Putamen (tissue), 1 donor: ENCODE results near the gene GPX4.
A peak's percentile ranks its signal among the peaks of the same experiment; 100 is the strongest.

ENCODE experiments used
- DNase-seq: peaks from one replicate; pipeline ENCODE4 v3.0.0-alpha.2; 2016; ENCODE audit warnings: low spot score

Gene GPX4

GRCh38 chr19:1084024-1084868 lies 19.5 kb upstream of the GPX4 start:
- DNase-seq: no peak

DNA sequence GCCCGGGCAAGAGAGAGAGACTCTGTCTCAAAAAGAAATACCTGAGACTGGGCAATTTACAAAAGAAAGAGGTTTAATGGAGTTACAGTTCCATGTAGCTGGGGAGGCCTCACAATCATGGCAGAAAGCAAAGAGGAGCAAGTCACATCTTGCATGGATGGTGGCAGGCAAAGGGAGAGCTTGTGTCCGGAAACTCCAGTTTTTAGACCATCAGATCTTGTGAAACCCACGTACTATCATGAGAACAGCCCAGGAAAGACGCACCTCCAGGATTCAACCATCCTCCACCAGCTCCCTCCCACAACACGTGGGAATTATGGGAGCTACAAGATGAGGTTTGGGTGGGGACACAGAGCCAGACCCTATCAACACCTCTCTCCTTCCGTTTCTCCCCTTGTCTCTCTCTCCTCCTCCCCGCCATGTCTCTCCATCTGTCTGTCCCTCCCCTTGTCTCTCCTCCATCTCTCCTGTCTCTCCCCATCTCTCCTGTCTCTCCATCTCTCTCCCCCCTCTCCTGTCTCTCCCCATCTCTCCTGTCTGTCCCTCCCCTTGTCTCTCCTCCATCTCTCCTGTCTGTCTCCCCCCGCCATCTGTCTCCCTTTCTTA lies 18.6 kb upstream of the GPX4 start:
- DNase-seq: no peak

- DNase-seq: no peak
Measured at GRCh38 chr19:1085676-1086442, 17.9 kb upstream of the GPX4 start.

DNA sequence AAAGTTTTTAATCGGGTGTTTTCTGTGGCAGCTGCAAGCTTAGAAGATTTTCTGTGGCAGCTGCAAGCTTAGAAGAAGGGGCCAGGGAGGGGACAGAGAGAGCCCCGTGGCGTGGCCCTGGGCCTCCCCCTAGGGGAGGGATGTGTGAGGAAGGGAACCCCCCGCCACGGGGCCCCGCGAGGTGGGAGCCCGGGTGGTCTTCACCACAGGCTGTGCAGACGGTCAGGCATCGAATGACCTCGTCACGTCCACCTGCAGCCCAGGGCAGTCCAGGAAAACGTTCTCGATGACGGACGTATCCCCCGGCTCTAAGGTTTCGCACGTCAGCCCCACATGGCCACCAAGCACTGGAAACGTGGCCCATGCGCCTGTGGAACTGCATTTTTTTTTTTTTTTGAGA lies 17.2 kb upstream of the GPX4 start:
- DNase-seq: no peak

DNA sequence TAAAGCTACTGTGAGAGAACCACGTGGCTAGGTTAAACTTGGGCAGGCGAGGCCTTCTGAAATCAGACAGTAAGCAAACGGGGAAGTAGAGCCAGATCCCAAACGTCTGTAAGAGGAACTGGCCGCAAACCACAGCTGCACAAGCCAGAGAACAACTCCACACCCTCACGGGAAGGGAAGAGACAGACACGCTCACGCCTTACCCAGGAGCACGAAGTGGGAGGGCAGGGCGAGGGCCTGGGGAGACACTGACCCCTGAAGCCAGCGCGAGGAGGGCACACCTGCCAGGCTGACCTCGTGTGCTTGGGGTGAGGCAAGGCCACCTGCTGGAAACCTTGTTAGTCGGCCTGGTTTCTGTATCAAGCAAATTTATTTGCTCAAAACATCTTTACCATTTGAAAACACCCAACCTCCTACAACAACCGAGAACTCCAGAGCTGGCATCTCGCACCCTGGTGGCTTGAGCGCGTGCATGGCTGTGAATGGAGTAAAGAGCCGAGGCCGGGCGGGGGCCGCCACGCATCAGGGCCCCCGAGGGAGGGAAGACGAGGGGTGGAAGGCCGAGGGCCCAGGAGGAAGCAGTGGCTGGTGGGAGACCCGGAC lies 15.9 kb upstream of the GPX4 start:
- DNase-seq: peak; percentile 37

DNA sequence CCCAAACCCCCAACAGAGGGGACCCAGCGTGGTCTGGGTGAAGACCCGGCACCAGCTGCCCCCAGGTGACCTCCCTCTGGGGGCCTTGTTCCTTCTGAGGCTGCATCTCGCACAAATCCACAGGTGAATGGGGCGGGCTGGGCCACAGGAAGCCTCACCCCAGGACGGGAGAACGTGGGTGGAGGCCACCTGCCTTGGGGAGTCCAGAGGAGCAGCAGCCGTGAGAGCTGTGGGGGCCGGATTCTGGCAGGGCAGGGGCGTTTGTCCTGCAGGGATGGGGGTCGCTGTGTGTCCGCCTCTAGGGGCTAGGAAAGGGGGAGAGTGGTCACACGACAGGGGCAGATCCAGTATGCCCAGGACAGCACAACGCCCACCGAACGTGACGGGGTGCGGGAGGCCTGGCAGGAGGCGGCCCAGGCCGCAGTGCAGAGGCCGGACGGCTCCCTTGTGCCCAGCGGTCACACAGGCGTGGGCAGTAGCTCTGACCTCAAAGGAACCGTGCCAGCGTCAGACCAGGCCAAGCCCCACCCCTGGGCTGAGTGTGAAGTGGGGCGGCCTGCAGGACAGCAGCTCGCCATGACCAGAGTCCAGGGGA lies 15.3 kb upstream of the GPX4 start:
- DNase-seq: no peak

DNA sequence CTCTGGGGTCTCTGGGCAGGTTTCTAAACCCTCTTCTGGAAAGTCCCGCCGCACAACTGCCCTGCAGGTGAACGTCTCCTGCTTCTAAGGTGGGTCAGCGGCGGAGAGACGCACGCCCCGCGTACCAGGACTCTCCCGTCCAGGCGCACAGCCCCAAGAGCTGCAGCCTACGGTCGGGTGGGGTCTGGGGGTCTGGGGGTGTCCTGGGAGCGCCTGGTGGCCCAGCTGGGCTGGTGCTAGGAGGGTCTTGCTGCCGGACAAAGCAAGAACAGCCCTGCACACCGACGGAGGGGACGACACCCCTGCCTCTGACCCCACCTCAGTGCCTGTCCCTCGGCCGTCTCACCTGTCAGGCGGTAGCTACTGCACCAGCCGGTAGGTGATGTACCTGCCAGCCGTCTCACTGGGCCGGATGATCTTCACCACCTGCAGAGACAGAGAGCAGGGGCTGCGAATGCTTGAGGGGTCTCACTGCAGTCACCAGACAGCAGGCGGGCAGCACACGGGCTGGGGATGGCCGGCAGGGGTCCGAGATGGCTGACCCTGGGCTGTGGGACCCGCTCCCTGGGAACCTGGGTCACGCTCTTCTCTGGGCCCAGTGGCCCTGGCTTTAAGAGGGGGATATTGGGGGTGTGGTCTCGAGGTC lies 14.5 kb upstream of the GPX4 start:
- no peak for DNase-seq

DNA sequence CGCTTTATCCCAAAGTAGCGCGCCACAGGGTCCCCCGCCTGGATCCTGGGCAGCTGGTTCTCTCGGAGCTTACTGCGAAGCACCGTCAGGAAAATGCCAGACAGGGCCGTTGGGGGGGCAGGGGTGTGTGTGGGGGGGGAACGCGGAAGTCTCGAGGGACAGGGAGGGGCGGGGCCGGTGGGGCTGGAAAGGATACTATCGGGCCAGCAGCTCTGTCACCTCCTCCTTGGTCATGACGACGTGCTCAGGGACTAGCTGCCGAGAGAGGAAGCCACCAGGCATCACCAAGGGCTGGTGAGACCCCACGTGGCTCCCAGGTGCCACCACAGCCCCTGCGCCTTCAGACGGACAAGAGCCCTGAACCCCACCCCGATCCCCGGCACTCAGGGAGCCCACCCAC lies 13.9 kb upstream of the GPX4 start:
- no peak for DNase-seq

- DNase-seq: no peak
Measured at GRCh38 chr19:1090731-1091543, 12.9 kb upstream of the GPX4 start.

- no peak for DNase-seq
Measured at GRCh38 chr19:1091544-1092175, 12.1 kb upstream of the GPX4 start.

GRCh38 chr19:1093330-1093729 lies 10.5 kb upstream of the GPX4 start:
- no peak for DNase-seq

- DNase-seq: no peak
Measured at GRCh38 chr19:1093811-1094553, 9.8 kb upstream of the GPX4 start.

- no peak for DNase-seq
Measured at GRCh38 chr19:1094655-1094977, 9.2 kb upstream of the GPX4 start.

GRCh38 chr19:1094978-1095701 lies 8.7 kb upstream of the GPX4 start, which contains the start of gene POLR2E:
Gene POLR2E (minus strand): TSS chr19:1095375. CDS start chr19:1095315, 60 bp downstream.
- DNase-seq: peak; percentile 99

GRCh38 chr19:1097810-1098176 lies 6.0 kb upstream of the GPX4 start:
- DNase-seq: no peak

DNA sequence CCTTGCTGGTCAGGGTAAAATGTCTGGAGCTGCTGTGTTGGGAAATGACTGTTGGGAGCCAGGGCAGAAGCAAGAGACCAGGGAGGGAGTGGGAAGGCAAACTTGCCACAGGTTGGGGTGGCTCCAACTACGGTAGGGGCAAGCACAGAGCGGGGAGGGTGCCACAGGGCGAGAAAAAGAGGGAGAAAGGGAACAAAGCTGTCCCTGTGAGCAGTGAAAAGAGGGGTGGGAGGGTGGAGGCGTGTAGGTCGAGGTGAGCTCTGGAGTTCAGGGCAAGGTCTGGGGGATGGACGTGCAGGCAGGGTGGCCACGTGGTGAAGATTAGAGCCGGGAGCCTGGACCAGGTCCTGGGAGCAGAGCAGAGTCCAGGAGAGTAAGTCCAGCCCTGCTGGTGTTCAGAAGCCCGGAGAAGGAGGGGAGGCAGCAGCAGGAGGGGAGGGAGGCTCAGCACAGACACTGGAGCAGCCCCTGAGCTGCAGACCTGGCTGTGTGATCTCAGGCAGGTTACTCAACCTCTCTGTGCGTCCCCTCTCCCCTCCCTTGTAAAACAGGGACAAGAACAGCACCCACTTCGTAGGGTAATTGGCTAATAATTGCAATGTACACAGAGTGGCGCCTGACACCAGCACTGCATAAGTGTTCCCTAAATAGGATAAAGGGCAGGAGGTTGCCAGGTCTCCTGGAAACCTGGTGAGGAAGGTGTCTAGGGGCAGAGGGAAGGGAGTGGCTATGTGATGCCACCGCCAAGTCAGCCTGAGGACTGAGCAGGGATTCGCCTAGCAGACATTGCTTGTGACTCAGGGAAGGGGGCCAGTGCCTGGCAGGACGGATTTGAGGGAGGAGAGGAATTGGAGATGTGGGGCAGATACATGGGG lies 5.4 kb upstream of the GPX4 start:
- DNase-seq: no peak

DNA sequence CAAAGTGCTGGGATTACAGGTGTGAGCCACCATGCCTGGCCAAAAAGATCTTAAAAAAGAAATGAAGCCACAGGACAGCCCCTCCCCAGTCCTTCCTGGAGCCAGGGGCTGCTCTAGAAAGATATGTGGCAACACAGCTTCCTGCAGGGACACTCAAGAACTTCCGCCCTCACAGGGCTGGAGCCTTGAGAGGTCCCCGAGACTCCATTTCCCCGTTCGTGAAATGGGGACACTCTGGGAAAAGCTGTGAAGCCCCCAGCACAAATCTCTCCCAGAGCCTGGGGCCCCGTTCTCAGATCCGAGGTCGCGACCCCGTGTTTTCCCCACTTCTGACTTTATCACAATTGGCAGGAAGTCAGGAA lies 2.5 kb upstream of the GPX4 start:
- DNase-seq: peak; percentile 26
